Stimulated activated CD4-positive, alpha-beta T cell treated with anti-CD3 and anti-CD28 coated beads, TNF-alpha, amount 100 ng/mL, for 48 hours (primary cell): Measurements from ENCODE around the gene CNTNAP4.

Experiments
- DNase-seq, 3 donors: peaks; one replicate each; pipeline ENCODE4 v3.0.0-alpha.2; 2020; ENCODE audit warnings: low read depth in 3 of 3

The CNTNAP4 gene

DNA sequence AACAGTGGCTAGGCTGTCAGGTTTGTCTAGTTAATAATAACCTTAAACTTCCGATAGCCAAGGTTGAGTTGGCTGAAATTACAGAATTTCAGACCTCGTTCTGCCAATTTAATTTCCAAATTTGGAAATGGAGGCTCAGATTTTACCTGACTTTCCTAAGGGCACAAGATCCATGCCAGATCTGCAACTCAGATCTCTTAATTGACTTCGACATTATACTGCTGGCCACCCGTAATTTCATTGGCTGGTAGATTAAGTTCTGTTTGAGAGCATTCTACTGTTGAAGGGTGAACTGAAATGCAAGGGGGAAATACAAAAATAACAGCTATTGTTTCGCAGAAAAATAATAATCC, 210.8 kb downstream of the CNTNAP4 start:
- DNase-seq = no peak

DNA sequence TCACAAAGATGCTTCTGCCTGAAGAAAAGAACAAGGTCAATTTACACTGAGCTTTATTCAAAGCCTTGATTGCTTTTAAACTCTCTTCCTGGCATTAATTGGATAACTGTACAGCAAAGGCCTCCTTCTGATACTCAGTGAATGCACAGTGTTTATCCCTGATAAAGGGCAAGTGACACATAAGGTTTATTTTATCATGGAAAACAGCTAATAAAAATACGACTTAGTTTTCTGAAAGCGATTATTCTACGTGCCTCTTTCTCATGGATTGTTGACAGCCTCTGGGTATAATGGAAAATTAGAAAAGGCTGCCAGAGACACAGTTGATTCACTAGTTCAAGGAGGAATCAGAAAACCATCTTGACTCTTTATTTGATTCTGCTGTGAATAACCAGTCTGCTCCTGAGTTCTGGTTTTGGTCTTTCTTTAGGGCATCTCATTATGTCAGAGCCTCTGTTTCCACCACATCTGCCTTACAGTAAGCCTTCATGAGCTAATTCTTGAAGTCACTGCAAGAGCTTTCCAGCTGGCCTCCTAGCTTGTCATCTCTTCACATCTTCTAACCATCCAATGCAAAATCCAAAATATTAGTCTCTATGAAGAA, 212.9 kb downstream of the CNTNAP4 start:
- no peak for DNase-seq

DNA sequence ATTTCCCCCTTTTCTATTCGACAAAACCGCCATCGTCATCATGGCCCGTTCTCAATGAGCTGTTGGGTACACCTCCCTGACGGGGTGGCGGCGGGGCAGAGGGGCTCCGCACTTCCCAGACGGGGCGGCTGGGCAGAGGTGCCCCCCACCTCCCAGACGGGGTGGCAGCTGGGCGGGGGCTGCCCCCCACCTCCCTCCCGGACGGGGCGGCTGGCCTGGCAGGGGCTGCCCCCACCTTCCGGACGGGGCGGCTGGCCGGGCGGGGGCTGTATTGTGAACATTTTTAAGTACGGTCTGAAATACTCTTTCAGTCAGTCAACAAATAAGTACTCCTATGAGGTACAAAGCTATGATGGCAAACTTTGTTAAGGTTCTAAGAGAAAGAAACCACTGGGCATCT, 222.8 kb downstream of the CNTNAP4 start:
- no peak for DNase-seq

DNA sequence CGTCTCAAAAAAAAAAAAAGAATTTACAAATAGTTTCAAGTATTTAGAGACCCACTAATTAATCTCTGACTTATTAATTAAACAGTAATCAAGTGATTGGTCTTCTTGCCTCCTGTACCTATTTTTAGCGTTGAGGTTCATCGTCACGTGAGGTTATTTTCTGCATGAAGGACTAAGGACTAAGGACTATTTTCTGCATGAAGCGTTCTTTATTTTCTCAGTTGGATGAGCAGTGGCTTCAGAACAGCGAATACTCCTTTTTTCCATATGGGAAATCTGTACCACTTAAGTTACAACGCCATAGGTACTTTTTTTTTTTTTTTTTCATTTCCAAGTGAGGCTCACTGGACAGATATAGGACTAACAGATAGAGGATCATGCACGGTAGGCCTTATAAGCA, 224.9 kb downstream of the CNTNAP4 start:
- no peak for DNase-seq

DNA sequence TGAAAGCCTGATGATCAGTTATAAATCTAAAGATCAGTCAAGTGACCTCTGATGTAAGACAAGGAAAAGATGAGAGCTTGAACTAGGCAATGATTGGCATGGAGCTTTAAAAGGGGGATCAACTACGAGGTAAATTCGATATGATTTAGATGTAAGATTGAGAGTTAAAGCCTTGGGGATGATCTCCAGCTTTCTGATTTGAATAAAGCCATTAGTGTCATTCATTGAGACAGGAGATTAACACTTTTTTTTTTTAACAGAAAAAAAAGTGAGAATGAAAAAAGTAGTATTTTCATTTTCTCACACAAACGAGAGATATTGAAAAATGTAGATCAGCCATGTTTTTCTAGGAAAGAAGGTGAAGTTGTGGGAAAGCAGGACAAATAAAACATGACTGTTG, 225.4 kb downstream of the CNTNAP4 start:
- DNase-seq = no peak

DNA sequence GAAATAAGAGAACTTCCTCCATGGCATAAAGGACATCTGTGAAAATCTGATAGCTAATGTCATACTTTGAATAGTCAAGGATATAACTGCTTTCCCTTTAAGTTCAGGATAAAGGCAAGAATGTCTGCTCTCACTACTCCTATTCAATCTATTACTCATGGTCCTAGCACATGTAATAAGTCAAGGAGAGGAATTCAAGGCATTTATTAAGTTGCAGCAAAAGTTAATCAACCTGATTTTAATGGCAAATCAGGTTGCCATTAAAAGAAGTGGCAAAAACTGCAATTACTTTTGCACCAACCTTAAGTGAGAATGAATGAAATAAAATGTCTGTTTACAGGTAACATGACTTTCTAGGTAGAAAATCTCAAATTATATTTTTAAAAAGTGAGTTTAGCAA, 225.9 kb downstream of the CNTNAP4 start:
- no peak for DNase-seq

DNA sequence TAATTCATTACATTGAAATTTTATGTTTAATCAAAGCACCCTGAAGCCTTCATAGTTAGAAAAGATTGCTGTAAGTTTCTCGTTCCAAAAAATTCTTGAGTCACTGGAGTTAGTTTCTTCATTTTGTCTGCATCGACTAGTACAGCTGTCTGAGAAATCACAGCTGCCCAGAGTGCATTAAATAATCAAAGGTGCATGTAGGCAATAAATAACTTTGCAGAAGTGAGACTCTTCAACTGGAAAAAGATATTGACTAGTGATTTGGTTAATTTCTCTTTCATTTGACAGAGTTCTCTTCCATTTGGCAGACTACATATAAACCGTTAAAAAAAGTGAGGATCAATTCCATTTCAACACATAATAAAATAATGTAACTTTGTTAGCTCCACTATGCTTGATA, 234.0 kb downstream of the CNTNAP4 start:
- no peak for DNase-seq

DNA sequence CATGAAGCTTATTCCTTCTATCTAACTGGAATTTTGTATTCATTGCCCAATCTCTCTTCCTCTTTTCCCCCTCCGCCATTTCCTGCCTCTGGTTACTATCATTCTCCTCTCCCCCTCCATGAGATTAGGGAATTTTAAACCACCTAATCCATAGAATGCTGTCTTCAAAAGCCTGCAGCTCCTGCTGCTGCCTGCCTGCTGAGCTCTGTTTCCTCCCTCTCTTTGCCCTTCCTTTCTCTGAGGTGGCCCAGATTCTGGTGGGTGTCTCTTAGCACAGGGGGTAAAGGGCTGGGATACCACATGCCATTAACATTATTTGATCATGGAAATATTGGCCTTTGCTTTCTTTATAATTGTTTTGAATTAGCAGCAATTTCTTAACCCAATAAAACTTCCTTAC, 241.6 kb downstream of the CNTNAP4 start:
- no peak for DNase-seq

DNA sequence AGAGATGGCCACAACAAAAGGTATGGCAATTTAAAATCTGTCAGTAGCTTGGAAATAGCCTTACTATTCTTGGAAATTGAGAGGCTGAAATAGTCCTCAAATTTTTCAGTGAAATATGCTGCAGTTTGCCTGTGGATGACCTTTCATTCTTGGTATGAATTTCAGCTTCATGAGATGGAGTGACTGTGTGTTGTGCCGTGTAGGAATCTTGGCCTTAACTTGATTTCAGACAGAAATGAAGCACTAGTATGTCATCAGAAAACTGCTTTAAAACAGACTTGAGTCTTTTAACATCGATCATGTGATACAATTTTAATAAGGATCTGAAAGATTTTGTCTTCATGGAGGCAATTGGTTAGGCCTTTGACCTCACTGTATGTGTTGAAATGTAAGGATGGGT, 247.2 kb downstream of the CNTNAP4 start:
- DNase-seq = no peak

DNA sequence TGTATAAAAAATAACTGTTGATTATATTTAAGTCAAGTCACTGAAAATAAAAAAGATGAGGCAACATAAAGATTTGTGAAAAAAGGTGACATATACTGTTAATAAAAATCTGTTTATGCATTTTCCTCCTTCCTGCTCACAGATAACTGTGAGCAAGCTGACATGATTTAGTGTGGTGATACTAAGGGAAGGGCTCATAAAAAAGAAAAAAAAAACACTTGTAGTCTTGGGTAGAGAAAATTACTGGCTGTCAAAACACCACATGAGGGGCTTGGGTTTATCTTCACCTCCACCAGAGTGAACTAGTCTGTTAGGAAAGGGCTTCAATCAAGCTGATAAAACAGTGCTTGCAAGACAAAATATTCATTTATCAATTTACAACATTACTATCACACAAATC, 247.6 kb downstream of the CNTNAP4 start:
- no peak for DNase-seq

DNA sequence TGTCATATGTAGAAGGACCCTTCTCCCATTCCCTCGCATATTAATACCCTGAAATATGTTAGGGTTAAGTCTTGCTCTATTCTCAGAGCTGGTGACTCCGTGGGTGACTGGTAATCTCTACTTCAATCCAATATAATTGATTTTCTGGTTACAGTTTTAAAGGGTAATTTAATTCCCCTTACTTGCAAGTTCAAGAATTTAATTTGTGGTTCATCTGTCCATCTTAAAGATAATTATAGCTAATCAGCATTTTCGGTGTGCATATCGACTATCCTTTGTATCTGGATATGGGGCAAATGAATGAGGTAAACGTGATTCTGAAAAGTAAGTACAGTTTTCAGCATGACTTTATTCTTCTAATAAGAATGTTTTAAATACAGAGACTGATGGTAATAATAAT, 250.0 kb downstream of the CNTNAP4 start:
- DNase-seq = no peak

DNA sequence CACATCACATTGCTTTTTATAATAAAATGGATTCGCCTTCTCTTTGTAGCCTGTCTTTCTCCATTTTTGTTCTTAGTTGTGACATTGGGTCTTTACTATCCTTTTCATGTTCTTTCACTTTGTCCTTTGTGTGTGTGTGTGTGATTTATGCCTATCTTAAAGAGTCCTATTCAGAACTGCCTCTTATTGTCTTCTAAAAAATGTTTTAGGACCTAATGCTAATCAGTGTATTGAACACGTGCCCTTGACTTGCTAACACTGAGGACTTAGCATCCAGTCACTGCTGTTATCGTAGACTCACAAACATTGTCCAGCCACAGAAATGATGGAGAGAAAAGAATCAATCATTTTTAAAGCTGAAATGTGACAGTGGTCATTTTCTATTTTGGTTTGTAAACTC, 251.9 kb downstream of the CNTNAP4 start:
- no peak for DNase-seq

DNA sequence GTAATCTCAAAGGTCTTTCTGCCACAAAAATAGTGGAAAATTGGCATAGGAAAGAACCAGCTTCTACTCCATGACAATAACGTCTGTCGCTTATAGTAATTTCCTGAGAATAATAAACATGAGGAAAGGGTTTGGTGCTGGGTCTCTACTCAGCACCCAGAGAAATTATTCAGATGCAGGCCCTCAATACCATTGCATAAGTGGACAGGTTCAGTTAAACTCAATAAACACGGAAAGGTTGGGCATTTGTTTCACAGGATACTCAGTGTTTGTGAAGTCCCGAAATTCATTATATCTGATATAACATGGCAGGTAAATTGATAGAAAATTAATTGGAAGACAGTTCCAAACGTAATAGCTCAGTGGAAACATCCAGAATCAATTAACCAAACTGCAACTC, 254.0 kb downstream of the CNTNAP4 start:
- DNase-seq = no peak

DNA sequence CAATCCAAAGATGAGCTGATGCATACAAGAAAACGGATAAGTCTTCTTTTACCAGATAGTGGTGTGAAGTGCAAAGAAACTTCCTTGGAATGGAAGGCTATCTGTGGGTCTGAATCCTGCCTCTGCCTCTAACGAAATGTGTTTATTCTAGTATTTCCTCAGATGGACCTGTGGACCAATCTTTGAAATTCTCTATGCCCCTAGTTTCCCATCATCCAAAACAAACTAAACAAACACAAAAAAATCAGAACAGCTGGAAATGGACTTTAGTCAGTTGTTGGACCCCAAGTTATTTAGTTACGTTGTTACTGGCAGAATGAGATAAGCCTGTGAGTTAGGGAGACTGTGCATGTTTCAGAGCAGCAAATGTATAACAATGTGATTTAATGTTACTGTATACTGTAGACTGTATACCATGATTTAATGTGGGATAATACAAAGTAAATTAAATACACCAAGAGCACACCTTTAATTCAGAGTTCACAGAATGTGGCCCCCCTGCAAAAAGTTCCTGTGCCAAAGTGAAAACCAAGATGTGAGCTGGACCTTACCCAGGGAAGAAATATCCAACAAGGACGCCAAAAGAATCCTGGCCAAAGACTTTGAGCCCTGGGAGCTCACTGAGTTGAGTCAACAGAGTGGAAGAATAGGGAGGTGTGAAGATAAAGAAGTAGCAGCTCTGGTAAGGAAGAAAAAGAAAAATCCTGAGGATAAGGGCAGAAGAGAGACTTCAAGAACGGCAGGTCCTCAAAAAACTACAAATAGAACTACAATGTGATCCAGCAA, 255.2 kb downstream of the CNTNAP4 start:
- no peak for DNase-seq

DNA sequence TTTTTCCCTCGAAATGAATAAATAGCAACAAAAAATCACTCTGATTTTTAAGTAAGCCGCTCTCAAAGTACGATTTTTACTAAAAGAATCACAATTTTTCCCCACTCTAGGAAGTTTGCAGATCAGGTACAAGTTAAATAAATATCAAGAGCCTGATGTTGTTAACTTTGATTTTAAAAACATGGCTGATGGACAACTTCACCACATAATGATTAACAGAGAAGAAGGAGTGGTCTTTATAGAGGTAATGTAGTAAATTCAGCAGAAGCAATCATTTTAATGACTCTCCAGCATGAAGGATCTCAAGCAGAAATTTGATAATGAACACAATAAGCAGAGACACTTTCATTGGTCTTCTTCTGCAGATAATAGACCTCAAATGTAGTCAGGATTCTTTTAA, 262.4 kb downstream of the CNTNAP4 start:
- no peak for DNase-seq

DNA sequence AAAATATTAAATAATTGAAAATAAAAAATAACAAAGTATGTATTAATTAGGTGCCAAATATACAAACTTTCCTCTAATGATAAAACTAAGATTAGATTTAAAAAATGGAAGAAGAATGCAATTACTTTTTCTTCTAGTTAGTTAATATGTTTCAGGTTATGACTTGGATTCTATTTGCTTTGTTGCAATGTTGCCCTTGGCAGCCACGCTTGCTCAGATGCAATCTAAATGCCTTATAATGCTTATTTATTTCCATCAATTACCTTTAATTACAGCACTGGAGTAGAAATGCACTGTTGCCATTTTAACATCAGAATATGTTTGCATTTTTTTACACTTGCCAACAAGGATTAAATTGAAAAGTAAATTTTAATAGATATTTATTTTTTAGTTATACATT, 263.9 kb downstream of the CNTNAP4 start:
- DNase-seq = no peak

DNA sequence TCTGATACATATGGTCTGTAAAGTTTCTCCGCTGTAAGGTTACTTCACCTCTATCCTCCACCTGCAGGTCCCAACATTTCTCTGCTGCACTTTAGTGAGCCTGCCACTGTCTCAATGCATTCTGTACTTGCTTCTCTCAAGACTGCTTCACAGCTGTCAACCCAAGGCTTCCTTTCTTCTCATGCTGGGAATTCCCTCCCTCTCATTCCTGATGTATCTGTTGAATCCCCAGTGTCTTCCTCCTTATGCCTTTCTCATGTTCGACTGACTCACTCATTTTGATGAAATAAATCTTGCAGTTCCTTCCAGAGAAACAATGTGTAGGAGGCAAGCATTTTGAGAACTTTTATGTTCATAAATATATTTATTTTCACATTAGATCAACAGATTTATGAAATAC, 288.3 kb downstream of the CNTNAP4 start:
- no peak for DNase-seq

DNA sequence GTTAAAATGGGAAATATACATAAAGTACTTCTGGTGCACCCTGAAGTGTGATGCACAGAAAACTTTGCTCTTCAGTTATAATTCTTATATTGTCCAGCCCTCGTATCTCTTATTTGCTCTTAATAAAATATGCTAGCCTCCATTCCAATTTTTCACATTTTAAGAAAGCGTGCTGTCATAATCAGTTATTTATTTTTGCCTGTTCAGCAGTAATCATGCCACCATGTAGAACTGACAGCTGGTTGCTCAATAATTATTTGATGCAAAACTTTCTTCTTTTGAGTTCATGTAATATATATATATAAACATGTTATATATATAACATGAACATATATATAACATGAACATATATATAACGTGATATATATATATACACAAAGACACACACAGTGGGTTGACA, 294.6 kb downstream of the CNTNAP4 start:
- no peak for DNase-seq

DNA sequence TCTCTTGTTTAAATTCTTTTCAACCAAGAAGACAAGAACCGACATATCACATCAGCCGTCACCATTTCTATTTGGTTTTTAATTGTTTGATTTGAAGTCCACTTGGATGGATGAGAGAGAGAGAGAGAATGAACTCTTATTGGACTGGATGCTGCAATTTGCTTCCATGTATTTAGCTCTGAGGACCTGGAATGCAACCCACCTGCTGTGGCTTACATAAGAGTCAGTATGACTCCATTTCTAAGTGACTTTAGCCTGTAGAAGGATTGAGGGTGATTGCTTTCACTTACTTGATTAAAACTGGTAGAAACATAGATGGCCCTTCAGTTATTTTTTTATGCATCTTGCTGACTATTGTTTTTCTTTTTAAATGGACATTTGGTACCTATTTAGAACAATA, 296.1 kb downstream of the CNTNAP4 start:
- DNase-seq = no peak

DNA sequence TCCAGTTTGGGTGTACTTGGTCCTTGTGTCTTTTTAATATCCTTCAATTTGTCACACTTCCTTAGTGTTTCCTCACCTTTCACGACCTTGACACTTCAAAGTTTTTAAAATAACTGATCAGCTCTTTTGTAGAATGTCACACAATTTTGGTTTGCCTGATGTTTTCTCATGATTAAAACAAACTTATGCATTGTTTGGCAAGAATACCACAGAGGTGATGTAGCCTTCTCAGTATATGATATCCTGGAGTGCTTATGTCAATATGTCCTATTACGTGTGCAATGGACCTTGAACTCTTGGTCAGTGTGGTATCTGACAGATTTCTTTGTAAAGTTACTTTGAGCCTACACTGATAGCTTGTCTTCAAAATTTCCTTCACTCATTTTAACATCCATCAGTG, 297.4 kb downstream of the CNTNAP4 start:
- no peak for DNase-seq

DNA sequence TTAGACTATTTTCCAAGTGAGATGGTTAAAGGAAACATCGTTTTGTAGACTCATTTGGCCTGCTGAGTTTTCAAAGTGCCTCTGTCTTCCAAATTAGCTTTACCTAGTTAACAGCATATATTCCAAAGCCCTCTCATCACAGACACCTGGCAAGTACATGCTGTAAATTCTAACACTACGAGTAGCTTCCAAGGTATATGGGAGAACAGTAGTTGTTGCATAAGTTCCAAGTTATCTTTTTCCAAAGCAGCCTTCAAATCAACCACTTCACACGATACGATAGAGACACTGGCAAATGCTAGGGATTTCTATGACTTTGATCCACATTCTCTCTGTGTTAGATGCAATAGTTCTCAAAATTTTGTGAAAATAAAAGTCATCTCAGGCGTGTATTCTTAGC, 299.3 kb downstream of the CNTNAP4 start:
- DNase-seq = no peak

DNA sequence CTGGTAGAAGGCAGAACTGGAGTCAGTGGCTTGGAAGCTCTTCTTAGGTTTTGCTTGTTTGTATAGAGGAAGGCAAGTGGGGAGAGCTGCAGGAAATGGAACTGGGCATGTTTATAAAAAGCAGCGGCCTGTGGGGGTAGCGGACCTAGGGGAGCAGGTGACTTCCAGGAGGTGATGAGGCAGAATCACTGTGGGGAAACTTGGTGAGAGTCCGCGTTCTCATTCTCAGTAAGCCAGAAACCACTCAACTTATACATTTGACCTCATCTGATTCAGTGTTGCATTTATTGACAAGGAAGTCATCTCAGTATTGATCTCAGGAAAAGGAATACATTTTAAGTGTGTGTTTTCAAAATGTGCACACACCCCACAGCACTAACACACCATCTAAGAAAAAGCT, 299.8 kb downstream of the CNTNAP4 start:
- DNase-seq = no peak

DNA sequence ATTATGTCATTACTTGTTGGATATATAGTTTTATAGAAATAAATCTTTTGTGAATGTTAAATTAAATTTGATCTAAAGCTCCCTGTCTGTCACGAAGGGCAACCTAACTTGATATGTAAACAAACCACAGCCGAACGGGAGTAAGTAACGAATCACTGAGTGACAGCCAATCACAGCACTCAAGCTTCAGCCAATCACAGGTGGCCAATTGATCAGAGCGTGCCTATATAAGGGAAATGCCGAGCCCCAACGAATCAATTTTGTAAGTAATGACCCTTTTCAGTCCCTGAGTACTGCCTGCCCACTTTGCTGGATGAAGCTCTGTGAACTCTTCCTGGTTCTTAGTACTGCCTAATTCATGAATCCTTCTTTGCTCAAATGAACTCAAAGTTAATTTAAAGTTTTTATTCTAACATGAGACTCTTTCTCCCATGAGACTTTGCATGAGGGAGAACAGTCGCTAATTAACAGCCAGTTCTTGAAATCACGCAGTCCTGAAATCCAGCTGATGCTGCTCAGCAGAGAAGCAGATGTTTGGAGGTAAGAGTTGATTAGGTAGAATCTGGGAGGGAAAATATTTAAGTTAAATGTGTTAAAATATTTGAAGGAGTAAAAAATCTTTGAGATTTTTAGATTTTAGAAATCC, 302.2 kb downstream of the CNTNAP4 start:
- no peak for DNase-seq
